ENCODE results near the gene OXT. TPM values are rescaled to one million over a fixed set of nuclear protein-coding genes. Genes with fewer than 3 reads are reported as not detected.

The OXT gene
- total RNA-seq, 2 experiments from 2014 or later, result 0.40 TPM; not detected in 1

DNA sequence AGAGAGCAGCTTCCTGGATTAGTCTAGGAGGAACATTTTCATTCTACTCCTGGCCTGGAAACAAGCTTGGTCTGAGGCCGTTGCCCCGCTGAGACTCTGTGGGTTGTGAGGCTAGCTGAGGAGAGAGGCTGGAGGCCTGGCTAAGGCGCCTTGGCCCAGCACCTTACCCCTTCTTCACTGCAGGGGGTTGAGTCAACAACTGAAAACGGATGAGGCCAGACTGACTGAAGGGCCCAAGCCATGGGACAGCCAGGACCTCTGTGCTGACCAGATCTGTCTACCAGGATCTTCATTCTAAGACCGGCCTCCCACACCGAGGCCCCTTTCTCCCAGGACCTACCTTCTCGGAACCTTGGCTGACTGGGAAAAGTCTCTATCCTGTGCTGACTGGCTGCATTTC, 16.6 kb downstream of the OXT start:
- peaks cover 13% of the 10 kb centered on the region for H3K27me3 Mint-ChIP-seq
- no peak overlapping the region for H3K27ac Mint-ChIP-seq

DNA sequence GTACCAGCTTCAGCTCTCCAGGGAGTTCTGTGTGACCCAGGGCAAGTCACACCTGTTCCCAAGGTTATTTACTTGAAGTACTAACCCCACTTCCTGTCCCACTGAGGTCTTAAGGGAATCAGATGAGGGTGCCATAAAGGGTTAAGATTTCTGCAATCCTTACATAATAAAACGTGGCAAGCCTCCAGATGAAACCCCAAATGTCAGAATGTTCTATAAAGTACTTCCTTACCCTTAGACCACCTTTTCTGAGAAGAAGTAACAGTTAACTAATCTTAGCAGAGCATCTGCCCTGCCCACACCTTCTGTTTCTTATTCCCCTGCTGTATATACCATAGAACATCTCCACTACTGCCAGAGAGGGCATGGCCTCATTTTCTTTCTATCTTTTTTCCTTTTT, 19.1 kb downstream of the OXT start:
- H3K27me3 Mint-ChIP-seq, result peaks cover 6% of the 10 kb centered on the region
- intact Hi-C loops (cut with DNase I, micrococcal nuclease), result no loop called here
- peaks cover 14% of the 10 kb centered on the region for H3K4me1 Mint-ChIP-seq
- H3K4me3 Mint-ChIP-seq, result no peak overlapping the region
- no peak overlapping the region for H3K27ac Mint-ChIP-seq
- DNase-seq (no peak), ATAC-seq (no peak)
- H3K36me3 Mint-ChIP-seq (ENCODE audit: low read depth), result no peaks in the 10 kb centered on the region
- CTCF ChIA-PET, result interaction anchor here (1.2 kb wide), 1 partner anchor 9 kb away, joined by 4 read pairs; no protein-coding TSS in a partner anchor
- POLR2A ChIA-PET, result no interaction called here
- no peaks in the 10 kb centered on the region for H3K9me3 Mint-ChIP-seq (ENCODE audit: low read depth)

More for the DNA sequence above, 16.6 kb downstream of the OXT start:
- CTCF ChIA-PET, result interaction anchor here (0.5 to 1.3 kb wide), 5 partner anchors 10 to 104 kb away, joined by 3 to 7 read pairs (median 3); no protein-coding TSS in a partner anchor
- POLR2A ChIA-PET, result no interaction called here
- no peak for DNase-seq
- intact Hi-C loops (cut with DNase I, micrococcal nuclease), result no loop called here
- no peaks in the 10 kb centered on the region for H3K36me3 Mint-ChIP-seq (ENCODE audit: low read depth)
- no peaks in the 10 kb centered on the region for H3K9me3 Mint-ChIP-seq (ENCODE audit: low read depth)
- peaks cover 11% of the 10 kb centered on the region for H3K4me1 Mint-ChIP-seq
- ATAC-seq, result no peak
- no peak overlapping the region for H3K4me3 Mint-ChIP-seq

DNA sequence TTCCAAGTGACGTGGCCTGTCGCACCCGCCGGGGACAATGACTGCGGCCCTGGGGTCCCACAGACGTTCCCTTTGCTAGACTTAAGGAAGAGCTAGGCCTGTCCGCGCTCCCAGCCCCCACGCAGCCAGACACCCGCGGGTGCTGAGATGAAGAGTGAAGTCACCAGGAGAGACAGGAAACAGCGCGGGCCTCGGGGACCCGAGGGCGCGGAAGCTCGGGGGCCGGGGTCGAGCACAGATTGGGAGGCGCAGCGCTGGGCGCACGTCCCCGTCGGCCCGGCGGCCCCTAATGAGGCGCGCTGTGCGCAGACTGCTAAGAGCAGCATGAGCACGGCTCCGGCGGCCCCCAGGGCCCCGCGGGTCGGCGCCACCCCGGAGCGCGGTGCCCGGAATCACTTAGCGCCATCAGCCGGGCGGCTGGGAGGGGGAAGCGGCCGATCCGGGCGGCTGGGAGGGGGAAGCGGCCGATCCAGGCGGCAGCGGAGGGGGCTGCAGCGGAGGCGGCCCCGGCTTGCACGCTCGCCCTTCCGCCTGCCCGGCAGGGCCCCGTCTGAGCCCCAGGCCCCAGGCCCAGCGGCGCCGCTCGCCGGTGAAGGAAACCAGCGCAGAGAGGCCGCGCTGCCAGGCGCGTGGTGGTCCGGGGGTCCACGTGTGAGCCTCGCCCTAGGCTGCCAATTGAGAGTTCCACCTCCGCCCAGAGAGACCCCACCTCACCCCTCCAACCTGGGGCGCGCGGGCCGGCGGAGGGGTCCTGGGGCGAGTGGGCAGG, 21.4 kb downstream of the OXT start:
- Mint-ChIP-seq H3K9me3 (ENCODE audit: low read depth) (no peaks in the 10 kb centered on the region), H3K27me3 (peaks cover 6% of the 10 kb centered on the region), H3K36me3 (ENCODE audit: low read depth) (no peaks in the 10 kb centered on the region), H3K4me3 (peak overlapping the region; percentile 69), H3K27ac (peak overlapping the region; percentile 96), H3K4me1 (peaks cover 14% of the 10 kb centered on the region)
- intact Hi-C loops (cut with DNase I, micrococcal nuclease), result no loop called here
- ChIA-PET POLR2A (interaction anchor here (1.1 kb wide), 1 partner anchor 65 kb away, joined by 6 read pairs; no protein-coding TSS in a partner anchor), CTCF (interaction anchor here (0.7 to 1.4 kb wide), 3 partner anchors 15 to 419 kb away, joined by 3 to 5 read pairs (median 3); no protein-coding TSS in a partner anchor)
- DNase-seq, result peak; percentile 64
- peak; percentile 52 for ATAC-seq

DNA sequence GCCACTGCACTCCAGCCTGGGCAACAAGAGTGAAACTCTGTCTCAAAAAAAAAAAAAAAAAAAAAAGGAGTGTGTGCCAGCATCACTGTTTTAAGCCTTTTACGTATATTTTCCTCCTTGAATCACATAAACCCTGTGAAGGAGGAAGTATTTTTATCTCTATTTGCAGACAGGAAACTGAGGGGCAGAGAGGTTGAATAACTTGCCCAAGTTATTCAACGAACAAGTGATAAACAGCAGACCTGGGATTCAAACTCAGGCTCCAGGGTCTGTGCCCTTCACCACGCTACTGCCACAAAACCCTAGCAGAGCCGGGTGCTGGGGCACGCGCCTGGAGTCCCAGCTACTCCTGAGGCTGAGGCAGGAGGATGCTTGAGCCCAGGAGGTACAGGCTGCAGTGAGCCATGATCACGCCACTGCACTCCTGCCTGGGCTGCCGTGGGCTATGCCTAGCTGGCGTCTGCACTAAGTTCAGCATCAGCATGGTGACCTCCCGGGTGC, 22.5 kb downstream of the OXT start:
- intact Hi-C loops (cut with DNase I, micrococcal nuclease), result no loop called here
- peaks cover 6% of the 10 kb centered on the region for H3K27me3 Mint-ChIP-seq
- ATAC-seq (peak; percentile 48), DNase-seq (peak; percentile 32)
- peak overlapping the region; percentile 78 for H3K27ac Mint-ChIP-seq
- H3K4me1 Mint-ChIP-seq, result peaks cover 14% of the 10 kb centered on the region
- CTCF ChIA-PET, result interaction anchor here (0.6 kb wide), 1 partner anchor 42 kb away, joined by 4 read pairs; no protein-coding TSS in a partner anchor
- POLR2A ChIA-PET, result interaction anchor here (0.6 kb wide), 1 partner anchor 42 kb away, joined by 4 read pairs; no protein-coding TSS in a partner anchor
- no peak overlapping the region for H3K4me3 Mint-ChIP-seq
- no peaks in the 10 kb centered on the region for H3K9me3 Mint-ChIP-seq (ENCODE audit: low read depth)
- H3K36me3 Mint-ChIP-seq (ENCODE audit: low read depth), result no peaks in the 10 kb centered on the region

DNA sequence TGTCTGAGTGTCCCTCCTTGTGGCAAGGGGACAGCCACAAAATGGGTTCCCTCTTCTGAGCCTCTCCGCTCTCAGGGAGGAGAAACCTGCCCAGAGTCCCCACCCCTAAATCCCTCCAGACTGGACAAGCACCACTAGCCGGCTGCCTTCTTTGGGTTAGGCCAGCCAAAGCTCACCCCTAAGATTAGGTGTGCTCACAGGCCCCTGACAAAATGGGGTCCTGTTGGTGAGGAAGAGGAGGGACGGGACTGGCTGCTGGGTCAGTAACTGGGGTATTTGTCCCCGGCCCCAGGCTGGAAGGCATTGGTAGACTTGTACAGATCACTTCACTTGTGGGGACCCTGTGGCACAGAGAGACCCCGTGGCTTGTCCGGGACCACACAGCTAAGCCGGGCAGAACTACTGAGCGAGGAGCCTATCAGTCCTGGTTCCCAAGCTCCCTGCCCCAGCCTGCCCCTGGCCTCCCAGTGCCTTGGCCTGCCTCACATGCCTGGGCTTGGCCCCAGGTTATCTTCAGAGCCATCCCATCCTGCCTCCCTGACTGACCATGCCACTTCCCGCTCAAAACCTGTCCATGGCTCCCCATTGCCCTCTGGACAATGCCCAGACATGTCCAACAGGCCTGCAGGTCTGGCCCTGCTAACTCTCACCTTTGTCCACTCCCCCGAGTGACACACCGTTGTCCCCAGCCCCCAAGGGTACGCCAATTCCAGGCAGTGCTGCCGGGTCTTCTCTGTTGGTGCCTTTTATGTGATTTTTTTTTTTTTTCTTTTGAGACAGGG, 23.6 kb downstream of the OXT start:
- Mint-ChIP-seq H3K4me3 (no peak overlapping the region), H3K27me3 (peaks cover 6% of the 10 kb centered on the region), H3K4me1 (peaks cover 14% of the 10 kb centered on the region), H3K9me3 (ENCODE audit: low read depth) (no peaks in the 10 kb centered on the region), H3K27ac (no peak overlapping the region), H3K36me3 (ENCODE audit: low read depth) (no peaks in the 10 kb centered on the region)
- intact Hi-C loops (cut with DNase I, micrococcal nuclease), result no loop called here
- ChIA-PET CTCF (interaction anchor here (0.6 to 1.6 kb wide), 2 partner anchors 26 to 1121 kb away, joined by 3 to 5 read pairs; no protein-coding TSS in a partner anchor), POLR2A (interaction anchor here (0.6 kb wide), 1 partner anchor 1119 kb away, joined by 6 read pairs; no protein-coding TSS in a partner anchor)
- DNase-seq, result no peak
- no peak for ATAC-seq

DNA sequence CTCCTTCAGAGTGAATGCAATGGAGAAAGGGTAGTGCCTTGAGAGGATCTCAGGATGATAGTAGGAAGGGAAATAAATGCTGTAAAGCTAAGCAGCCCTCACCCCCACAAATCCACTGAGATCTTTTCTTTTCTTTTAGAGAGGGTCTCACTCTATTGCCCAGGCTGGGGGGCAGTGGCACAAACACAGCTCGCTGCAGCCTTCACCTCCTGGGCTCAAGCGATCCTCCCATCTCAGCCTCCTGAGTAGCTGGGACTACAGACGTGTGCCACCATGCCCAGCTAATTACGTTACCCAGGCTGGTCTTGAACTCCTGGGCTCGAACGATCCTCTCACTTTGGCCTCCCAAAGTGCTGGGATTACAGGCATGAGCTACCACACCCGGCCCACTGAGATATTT, 29.1 kb downstream of the OXT start:
- Mint-ChIP-seq H3K36me3 (ENCODE audit: low read depth) (no peaks in the 10 kb centered on the region), H3K4me1 (peaks cover 16% of the 10 kb centered on the region), H3K4me3 (no peak overlapping the region), H3K9me3 (ENCODE audit: low read depth) (no peaks in the 10 kb centered on the region), H3K27ac (no peak overlapping the region), H3K27me3 (peaks cover 1% of the 10 kb centered on the region)
- DNase-seq (no peak), ATAC-seq (no peak)
- CTCF ChIA-PET, result interaction anchor here (0.7 to 1.4 kb wide), 3 partner anchors 10 to 47 kb away, joined by 4 to 6 read pairs (median 4); no protein-coding TSS in a partner anchor
- intact Hi-C loops (cut with DNase I, micrococcal nuclease), result no loop called here
- POLR2A ChIA-PET, result interaction anchor here (0.6 to 1.0 kb wide), 2 partner anchors 30 to 57 kb away, joined by 5 to 9 read pairs; no protein-coding TSS in a partner anchor

DNA sequence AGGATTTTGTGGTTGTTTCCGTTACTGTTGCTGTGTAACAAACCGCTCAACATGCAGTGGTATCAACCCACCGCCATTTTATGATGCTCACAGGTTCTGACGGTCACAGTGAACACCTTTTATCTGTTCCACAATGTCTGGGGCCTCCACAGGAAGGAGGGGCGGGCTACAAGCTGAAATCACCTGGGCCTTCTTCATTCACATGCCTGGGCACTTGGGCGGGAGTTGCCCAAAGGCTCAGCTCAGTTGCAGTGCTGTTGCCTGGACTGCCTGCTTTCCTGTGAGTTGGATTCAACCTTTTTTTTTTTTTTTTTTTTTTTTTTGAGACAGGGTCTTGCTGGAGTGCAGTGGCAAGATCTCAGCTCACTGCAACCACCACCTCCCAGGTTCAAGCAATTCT, 29.8 kb downstream of the OXT start:
- ATAC-seq (no peak), DNase-seq (no peak)
- ChIA-PET CTCF (interaction anchor here (0.6 to 1.8 kb wide), 5 partner anchors 16 to 367 kb away, joined by 3 to 6 read pairs (median 3); no protein-coding TSS in a partner anchor), POLR2A (interaction anchor here (0.6 to 1.0 kb wide), 3 partner anchors 31 to 56 kb away, joined by 3 to 9 read pairs (median 5); no protein-coding TSS in a partner anchor)
- Mint-ChIP-seq H3K36me3 (ENCODE audit: low read depth) (no peaks in the 10 kb centered on the region), H3K4me1 (peaks cover 16% of the 10 kb centered on the region), H3K9me3 (ENCODE audit: low read depth) (no peaks in the 10 kb centered on the region), H3K27me3 (peaks cover 1% of the 10 kb centered on the region), H3K4me3 (no peak overlapping the region), H3K27ac (no peak overlapping the region)
- intact Hi-C loops (cut with DNase I, micrococcal nuclease), result no loop called here

DNA sequence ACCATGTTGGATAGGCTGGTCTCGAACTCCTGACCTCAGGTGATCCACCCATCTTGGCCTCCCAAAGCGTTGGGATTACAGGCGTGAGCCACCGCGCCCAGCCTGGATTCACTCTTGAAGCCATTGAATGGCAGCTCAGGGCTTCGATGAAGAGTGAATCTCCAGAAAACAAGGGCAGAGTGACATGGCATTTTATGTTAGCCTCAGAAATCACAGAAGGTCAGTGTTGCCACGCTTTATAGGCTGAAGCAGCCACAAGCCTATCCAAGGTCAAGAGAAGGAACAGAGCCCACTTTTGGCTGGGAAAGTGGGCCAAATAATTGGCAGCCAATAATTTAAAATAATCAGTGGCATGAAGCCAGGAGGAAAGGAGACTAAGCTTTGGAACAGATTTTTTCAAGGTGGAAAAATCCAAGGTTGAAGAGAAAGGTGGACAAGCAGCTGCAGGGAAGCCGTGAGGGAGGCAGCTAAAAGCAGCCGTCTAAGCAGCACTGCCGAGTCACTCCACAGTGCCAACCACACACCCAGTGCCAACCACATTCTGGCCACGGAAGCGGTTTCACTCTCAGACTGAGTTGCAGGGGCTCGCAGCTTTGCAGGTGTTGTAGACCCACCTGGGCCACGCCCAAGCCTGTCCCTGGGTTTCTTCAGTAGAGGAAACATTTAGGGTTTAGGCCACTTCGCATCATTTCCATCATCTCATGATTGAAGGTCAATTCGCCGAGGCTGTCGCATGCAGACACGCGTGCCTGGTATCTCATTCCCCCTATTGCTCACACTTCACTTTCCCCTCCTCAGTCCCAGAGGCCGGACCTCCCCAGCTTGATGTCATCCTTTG, 30.5 kb downstream of the OXT start:
- H3K36me3 Mint-ChIP-seq (ENCODE audit: low read depth), result no peaks in the 10 kb centered on the region
- DNase-seq (peak; percentile 85), ATAC-seq (peak; percentile 88)
- CTCF ChIA-PET, result interaction anchor here (0.6 to 1.8 kb wide), 7 partner anchors 15 to 609 kb away, joined by 3 to 6 read pairs (median 3); no protein-coding TSS in a partner anchor
- no peaks in the 10 kb centered on the region for H3K9me3 Mint-ChIP-seq (ENCODE audit: low read depth)
- intact Hi-C loops (cut with DNase I, micrococcal nuclease), result no loop called here
- H3K27me3 Mint-ChIP-seq, result peaks cover 1% of the 10 kb centered on the region
- H3K27ac Mint-ChIP-seq, result no peak overlapping the region
- no peak overlapping the region for H3K4me3 Mint-ChIP-seq
- peaks cover 16% of the 10 kb centered on the region for H3K4me1 Mint-ChIP-seq
- POLR2A ChIA-PET, result interaction anchor here (0.6 kb wide), 1 partner anchor 86 kb away, joined by 3 read pairs; no protein-coding TSS in a partner anchor

DNA sequence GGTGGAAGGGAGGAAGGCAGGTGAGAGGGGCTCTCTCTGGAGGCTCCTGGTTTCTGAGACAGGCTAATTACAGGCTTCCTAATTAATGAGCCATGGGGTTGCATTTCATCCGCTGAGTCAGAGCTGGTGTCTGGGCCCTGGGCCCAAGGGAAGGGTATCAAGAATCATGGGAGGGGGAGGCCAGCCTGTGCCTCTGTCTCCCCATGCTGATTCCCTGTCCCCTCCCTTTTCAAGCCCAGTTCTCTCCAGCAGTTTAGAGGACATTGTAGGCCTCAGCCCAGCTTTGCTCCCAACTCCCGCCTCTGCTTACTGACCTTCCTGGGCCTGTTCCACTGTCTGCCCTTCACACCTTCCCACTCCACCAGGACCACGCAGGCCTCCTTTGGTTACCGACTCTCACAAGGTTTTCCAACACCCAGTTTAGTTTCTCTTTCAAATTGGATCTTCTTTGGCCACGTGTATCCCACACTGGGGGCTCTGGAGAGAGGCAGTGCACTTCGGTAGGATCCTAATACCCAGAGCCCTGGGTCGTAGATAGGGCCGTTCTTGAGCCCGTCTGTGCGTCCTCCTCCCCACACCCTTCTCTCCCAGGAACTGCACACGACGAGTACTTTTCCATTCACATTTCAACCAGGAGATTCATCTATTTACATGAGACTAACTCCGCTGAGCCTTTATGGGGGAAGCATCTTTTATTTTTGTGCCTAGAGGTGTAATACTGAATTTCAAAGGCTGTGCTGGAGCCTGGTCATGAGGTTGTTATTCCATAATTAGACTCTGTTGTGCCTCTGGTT, 31.4 kb downstream of the OXT start:
- Mint-ChIP-seq H3K9me3 (ENCODE audit: low read depth) (no peaks in the 10 kb centered on the region), H3K27ac (no peak overlapping the region), H3K4me1 (peaks cover 16% of the 10 kb centered on the region), H3K36me3 (ENCODE audit: low read depth) (no peaks in the 10 kb centered on the region), H3K27me3 (peaks cover 1% of the 10 kb centered on the region), H3K4me3 (no peak overlapping the region)
- intact Hi-C loops (cut with DNase I, micrococcal nuclease), result no loop called here
- DNase-seq (no peak), ATAC-seq (no peak)
- CTCF ChIA-PET, result interaction anchor here (0.6 to 1.8 kb wide), 4 partner anchors 16 to 608 kb away, joined by 3 to 5 read pairs (median 4); no protein-coding TSS in a partner anchor
- POLR2A ChIA-PET, result interaction anchor here (0.6 kb wide), 1 partner anchor 87 kb away, joined by 3 read pairs; no protein-coding TSS in a partner anchor
